HepG2 (cell line): Measurements from ENCODE around the gene PRR15L. TPM values are rescaled to one million over a fixed set of nuclear protein-coding genes. Genes with fewer than 3 reads are reported as not detected.

Experiments used
- CTCF ChIP-seq: sonication (generic); formaldehyde crosslinking; IDR thresholded peaks from 2 replicates; pipeline ENCODE4 v1.5.0; 2020; ENCODE audit warnings: mild to moderate bottlenecking, missing genetic modification reagents, moderate library complexity
- GFI1 ChIP-seq: sonication (generic); formaldehyde crosslinking; IDR thresholded peaks from 2 replicates; pipeline ENCODE4 v1.5.0; 2020; ENCODE audit warnings: missing genetic modification reagents, mild to moderate bottlenecking, borderline replicate concordance
- IKZF5 ChIP-seq: IDR thresholded peaks from 2 replicates; pipeline ENCODE4 v1.6.1; 2018; ENCODE audit warnings: missing genetic modification reagents, mild to moderate bottlenecking, missing compliant biosample characterization
- NFKB2 ChIP-seq: sonication (generic); formaldehyde crosslinking; IDR thresholded peaks from 2 replicates; pipeline ENCODE4 v1.4.0; 2020; ENCODE audit warnings: missing genetic modification reagents, borderline replicate concordance
- RARA ChIP-seq: IDR thresholded peaks from 2 replicates; pipeline ENCODE4 v1.6.1; 2016; ENCODE audit warnings: missing genetic modification reagents, missing compliant biosample characterization
- RERE ChIP-seq: IDR thresholded peaks from 2 replicates; pipeline ENCODE4 v1.6.1; 2016; ENCODE audit warnings: low read depth, missing genetic modification reagents, missing compliant biosample characterization
- SCMH1 ChIP-seq: sonication (generic); formaldehyde crosslinking; IDR thresholded peaks from 2 replicates; pipeline ENCODE4 v1.9.0; 2021; ENCODE audit warnings: missing genetic modification reagents, mild to moderate bottlenecking, borderline replicate concordance
- ZBTB39 ChIP-seq: sonication (generic); formaldehyde crosslinking; IDR thresholded peaks from 2 replicates; pipeline ENCODE4 v1.5.0; 2020; ENCODE audit warnings: missing genetic modification reagents
- ZMYM3 ChIP-seq: sonication (generic); formaldehyde crosslinking; IDR thresholded peaks from 2 replicates; pipeline ENCODE4 v1.5.1; 2020; ENCODE audit warnings: mild to moderate bottlenecking, missing genetic modification reagents
- ZNF646 ChIP-seq: sonication (generic); formaldehyde crosslinking; IDR thresholded peaks from 2 replicates; pipeline ENCODE4 v1.9.0; 2021; ENCODE audit warnings: mild to moderate bottlenecking, missing genetic modification reagents
- polyA plus RNA-seq, 8 experiments: library from polyadenylated mRNA; depleted of rRNA in 3 of 8; stranded (reverse) in 7 of 8; unstranded in 1 of 8; fragments of >200 nt; fragmentation: Illumina TruSeq in 4 of 8; extraction: Trizol in 4 of 8; gene quantifications; 2 replicates each; pipeline versions ENCODE4 v1.2.1 to v1.2.3, GENCODE V29; 2011 to 2016; ENCODE audit warnings: low read depth in 4 of 8, missing spikeins in 1 of 8, mixed read lengths in 1 of 8; ENCODE audit not compliant: insufficient read depth in 1 of 8
- total RNA-seq, 5 experiments: library from RNA; depleted of rRNA; stranded (reverse); fragments of >200 nt; fragmentation: Illumina TruSeq; extraction: Trizol; gene quantifications; 2 replicates each; pipeline ENCODE4 v1.2.3, GENCODE V29; 2016; ENCODE audit warnings: low read depth in 1 of 5

The PRR15L gene
- total and polyA plus RNA-seq, 2 of the 13 experiments (the other 11 are each of a cell fraction or from before 2014, with no cell fraction given) = 0.44 to 2.0 TPM

GRCh38 chr17:47956791-47957590 lies 692 bp downstream of the PRR15L start (continued):
- TF ChIP-seq IKZF5 (CRISPR knock-in tag) (no peak), SCMH1 (no peak), ZMYM3 (CRISPR knock-in tag) (no peak), ZBTB39 (CRISPR knock-in tag) (no peak), RERE (CRISPR knock-in tag) (no peak), ZNF646 (CRISPR knock-in tag) (no peak), NFKB2 (peak; percentile 7; the same call in 1 of the 2 replicates), RARA (CRISPR knock-in tag) (peak; percentile 45; the same call in 1 of the 2 replicates), GFI1 (CRISPR knock-in tag) (no peak), CTCF (CRISPR knock-in tag) (0 out of 2 replicates have a peak, but pooled peaks have one; percentile 8)
